Upper lobe of left lung (tissue), 6 donors: ENCODE data around the gene CCR5AS.
A peak's percentile ranks its signal among the peaks of the same experiment; 100 is the strongest.

Source experiments
- ATAC-seq, 2 donors: fragments of 200-7000 bp; cut with Tn5 transposase; one replicate each; pipeline ENCODE4 v1.9.1; 2022; ENCODE audit warnings: mild to moderate bottlenecking in 2 of 2, moderate library complexity in 2 of 2; ENCODE audit not compliant: low FRiP score in 2 of 2
- DNase-seq, 2 donors: peaks; one replicate each; pipeline ENCODE4 v3.0.0-alpha.2; 2019 to 2020
- H3K27ac ChIP-seq, 4 donors: fragments of 200-600 bp; sonication (generic); one replicate each; pipeline ENCODE4 v1.5.1; 2016 to 2019
- H3K27me3 ChIP-seq, 4 donors: fragments of 200-600 bp; sonication (generic); one replicate each; pipeline ENCODE4 v1.5.1; 2017 to 2019
- H3K36me3 ChIP-seq, 4 donors: fragments of 200-600 bp; sonication (generic); one replicate each; pipeline ENCODE4 v1.5.1; 2016 to 2019
- H3K4me1 ChIP-seq, 4 donors: fragments of 200-600 bp; sonication (generic); one replicate each; pipeline ENCODE4 v1.5.1; 2018 to 2019
- H3K4me3 ChIP-seq, 4 donors: fragments of 200-600 bp; sonication (generic); one replicate each; pipeline ENCODE4 v1.5.1; 2017 to 2019; ENCODE audit warnings: mild to moderate bottlenecking in 2 of 4, moderate library complexity in 1 of 4
- H3K9me3 ChIP-seq, 4 donors: fragments of 200-600 bp; sonication (generic); one replicate each; pipeline ENCODE4 v1.5.1; 2018 to 2019
- EP300 ChIP-seq, 4 donors: sonication (generic); formaldehyde crosslinking; IDR thresholded peaks; one replicate each; pipeline ENCODE4 v1.5.1; 2017; ENCODE audit warnings: antibody characterized with exemption in 4 of 4, control low read depth in 2 of 4
- POLR2A ChIP-seq, 4 donors: fragments of 450-650 bp; IDR thresholded peaks; one replicate each; pipeline ENCODE4 v1.5.1; 2016 to 2017; ENCODE audit warnings: antibody characterized with exemption in 4 of 4, mild to moderate bottlenecking in 2 of 4
- POLR2AphosphoS5 ChIP-seq, 2 donors: sonication (generic); formaldehyde crosslinking; IDR thresholded peaks; one replicate each; pipeline ENCODE4 v1.5.1; 2017; ENCODE audit warnings: antibody characterized with exemption in 2 of 2
- WGBS, 2 donors: methylation state at CpG; one replicate each; pipeline ENCODE4 v1.1.5; 2017 to 2018; 5-methylcytosine and 5-hydroxymethylcytosine counted together
- TF ChIP-seq, protein P1 (sequence below), 6 experiments: fragments of 450-650 bp in 4 of 6; fragments of 200-600 bp in 2 of 6; sonication (generic) in 2 of 6; IDR thresholded peaks; one replicate each; pipeline ENCODE4 v1.5.1; 2016 to 2019; ENCODE audit warnings: antibody characterized with exemption in 6 of 6
- donor health status: DM: no; HTN: no; CAD: no; lungs with moderate emphysema.
- donor health status: DM: no; HTN: yes; CAD: no; lungs with severe emphysema.

CCR5AS gene

DNA sequence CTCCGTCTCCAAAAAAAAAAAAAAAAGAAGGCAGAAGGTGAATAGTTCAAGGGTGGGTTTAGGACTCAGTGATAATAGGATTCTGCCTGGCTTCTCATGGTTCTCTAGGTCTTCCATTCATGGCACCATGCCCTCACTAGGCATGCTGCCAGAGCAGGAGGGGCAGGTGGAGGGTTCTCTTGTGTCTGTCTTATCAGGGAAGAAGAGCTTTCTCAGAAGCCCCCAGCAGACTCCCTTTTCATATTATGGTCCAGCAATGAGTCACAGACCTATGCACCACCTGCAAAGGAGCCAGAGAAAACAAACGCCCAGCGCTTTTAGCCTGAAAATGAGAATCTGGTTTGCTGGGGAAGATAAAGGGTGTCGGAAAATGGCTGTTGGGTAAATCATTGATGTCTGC, 50.0 kb downstream of the CCR5AS start:
- no peaks in the 10 kb centered on the region for H3K9me3 ChIP-seq
- H3K27ac ChIP-seq = no peak overlapping the region
- H3K36me3 ChIP-seq = no peaks in the 10 kb centered on the region
- no peak for ATAC-seq
- TF ChIP-seq POLR2AphosphoS5 (IDR thresholded peaks at IDR 0.05) (no peak), EP300 (IDR thresholded peaks at IDR 0.05) (no peak), POLR2A (IDR thresholded peaks at IDR 0.05) (no peak)
- TF ChIP-seq, protein P1, sequence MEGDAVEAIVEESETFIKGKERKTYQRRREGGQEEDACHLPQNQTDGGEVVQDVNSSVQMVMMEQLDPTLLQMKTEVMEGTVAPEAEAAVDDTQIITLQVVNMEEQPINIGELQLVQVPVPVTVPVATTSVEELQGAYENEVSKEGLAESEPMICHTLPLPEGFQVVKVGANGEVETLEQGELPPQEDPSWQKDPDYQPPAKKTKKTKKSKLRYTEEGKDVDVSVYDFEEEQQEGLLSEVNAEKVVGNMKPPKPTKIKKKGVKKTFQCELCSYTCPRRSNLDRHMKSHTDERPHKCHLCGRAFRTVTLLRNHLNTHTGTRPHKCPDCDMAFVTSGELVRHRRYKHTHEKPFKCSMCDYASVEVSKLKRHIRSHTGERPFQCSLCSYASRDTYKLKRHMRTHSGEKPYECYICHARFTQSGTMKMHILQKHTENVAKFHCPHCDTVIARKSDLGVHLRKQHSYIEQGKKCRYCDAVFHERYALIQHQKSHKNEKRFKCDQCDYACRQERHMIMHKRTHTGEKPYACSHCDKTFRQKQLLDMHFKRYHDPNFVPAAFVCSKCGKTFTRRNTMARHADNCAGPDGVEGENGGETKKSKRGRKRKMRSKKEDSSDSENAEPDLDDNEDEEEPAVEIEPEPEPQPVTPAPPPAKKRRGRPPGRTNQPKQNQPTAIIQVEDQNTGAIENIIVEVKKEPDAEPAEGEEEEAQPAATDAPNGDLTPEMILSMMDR (IDR thresholded peaks at IDR 0.05) = no peak
- H3K4me3 ChIP-seq = no peak overlapping the region
- H3K4me1 ChIP-seq = peaks cover 8 to 19% (median 14%) of the 10 kb centered on the region in 4 donors
- DNase-seq = no peak
- WGBS, 2 donors = 91 to 92% methylated on average over 4 of the region's 4 CpGs
- no peaks in the 10 kb centered on the region for H3K27me3 ChIP-seq

DNA sequence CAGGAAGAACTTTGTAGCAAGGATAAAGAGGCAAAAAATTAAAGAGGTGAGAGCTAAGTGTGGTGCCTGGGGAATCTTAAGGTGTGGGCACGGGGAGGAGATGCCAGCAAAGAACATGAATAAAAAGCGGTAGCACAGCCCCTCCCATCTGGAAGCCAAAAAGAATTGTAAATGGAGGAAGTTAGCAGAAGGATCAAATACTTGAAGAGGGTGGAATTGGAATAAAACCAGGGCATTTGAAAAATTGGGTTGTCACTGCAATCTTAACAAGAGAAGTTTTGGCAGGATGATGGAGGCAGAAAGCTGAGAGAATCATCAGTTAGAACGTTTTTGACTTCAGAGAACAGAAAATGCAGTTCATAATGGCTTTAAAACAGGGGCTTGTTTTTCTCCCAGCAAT, 50.6 kb downstream of the CCR5AS start:
- Histone ChIP-seq H3K4me1 (peaks cover 3 to 14% (median 9%) of the 10 kb centered on the region in 4 donors), H3K27me3 (no peaks in the 10 kb centered on the region), H3K27ac (no peak overlapping the region), H3K36me3 (no peaks in the 10 kb centered on the region), H3K9me3 (no peaks in the 10 kb centered on the region), H3K4me3 (peak overlapping the region in 2 of 4 donors; percentile 6 to 30)
- no peak for TF ChIP-seq POLR2AphosphoS5 (IDR thresholded peaks at IDR 0.05)
- TF ChIP-seq, protein P1 (IDR thresholded peaks at IDR 0.05) = no peak
- no peak for TF ChIP-seq EP300 (IDR thresholded peaks at IDR 0.05)
- no peak for TF ChIP-seq POLR2A (IDR thresholded peaks at IDR 0.05)
- ATAC-seq (no peak), DNase-seq (no peak)
- WGBS, 2 donors = 41 to 42% methylated on average over 3 of the region's 3 CpGs

DNA sequence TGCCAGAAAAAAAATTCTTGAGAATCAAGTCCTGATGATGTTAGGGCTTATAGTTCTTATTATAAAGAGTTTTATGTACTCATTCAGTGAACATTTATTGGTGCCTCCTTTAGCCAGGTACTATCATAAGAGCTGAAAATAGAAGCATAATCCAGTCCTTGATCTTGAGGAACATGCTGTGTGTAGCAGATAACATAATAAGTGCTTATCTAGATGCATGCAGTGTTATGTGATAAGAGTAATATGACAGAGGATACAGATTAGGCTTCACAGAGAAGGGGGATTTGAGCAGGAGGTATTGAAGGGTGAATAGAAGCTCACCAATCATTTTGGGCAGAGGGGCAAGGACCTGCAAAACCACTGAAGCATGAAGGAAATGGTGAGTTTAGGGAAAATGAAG, 51.9 kb downstream of the CCR5AS start:
- Histone ChIP-seq H3K4me3 (peak overlapping the region in 2 of 4 donors; percentile 23 to 30), H3K36me3 (no peaks in the 10 kb centered on the region), H3K4me1 (peaks cover 0 to 7% (median 2%) of the 10 kb centered on the region in 4 donors), H3K9me3 (no peaks in the 10 kb centered on the region), H3K27me3 (no peaks in the 10 kb centered on the region), H3K27ac (no peak overlapping the region)
- ATAC-seq (no peak), DNase-seq (no peak)
- TF ChIP-seq POLR2A (IDR thresholded peaks at IDR 0.05) (no peak), EP300 (IDR thresholded peaks at IDR 0.05) (no peak), POLR2AphosphoS5 (IDR thresholded peaks at IDR 0.05) (no peak)
- TF ChIP-seq, protein P1 (IDR thresholded peaks at IDR 0.05) = no peak

DNA sequence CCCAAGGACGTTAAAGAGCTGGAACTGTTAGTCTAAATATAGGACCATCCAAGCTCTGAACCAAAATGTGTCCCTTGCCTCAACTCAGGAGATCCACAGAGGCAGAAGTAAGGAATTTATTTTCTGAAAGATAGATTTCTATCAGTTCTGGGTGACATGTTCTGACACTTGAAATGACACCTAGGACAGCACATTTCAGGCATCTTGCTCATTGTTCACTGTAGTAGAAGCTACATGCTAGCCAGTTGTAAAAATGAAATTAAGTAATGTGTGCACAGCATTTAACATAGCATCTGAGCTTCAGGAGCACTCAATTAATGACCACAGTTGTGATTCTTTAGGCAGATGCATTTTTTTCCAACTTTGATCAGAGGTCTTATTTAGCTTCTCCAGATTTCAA, 52.4 kb downstream of the CCR5AS start:
- TF ChIP-seq POLR2AphosphoS5 (IDR thresholded peaks at IDR 0.05) (no peak), EP300 (IDR thresholded peaks at IDR 0.05) (no peak), POLR2A (IDR thresholded peaks at IDR 0.05) (no peak)
- TF ChIP-seq, protein P1 (IDR thresholded peaks at IDR 0.05) = no peak
- Histone ChIP-seq H3K4me1 (peaks cover 0 to 3% (median 1%) of the 10 kb centered on the region in 4 donors), H3K4me3 (peak overlapping the region in 3 of 4 donors; percentile 16 to 30 (median 23)), H3K27me3 (no peaks in the 10 kb centered on the region), H3K9me3 (no peaks in the 10 kb centered on the region), H3K36me3 (no peaks in the 10 kb centered on the region), H3K27ac (peak overlapping the region in 3 of 4 donors; percentile 19 to 39 (median 32))
- ATAC-seq = no peak
- WGBS, 2 donors = 46 to 47% methylated on average over 1 of the region's 1 CpG
- DNase-seq = no peak
